ENCODE measurements around the gene ZFTA. TPM values are rescaled to one million over a fixed set of nuclear protein-coding genes. Genes with fewer than 3 reads are reported as not detected.

The ZFTA gene
- total RNA-seq = 32.3 and 34.5 TPM in 2 replicates

GRCh38 chr11:63768237-63769041 is at the start of gene ZFTA:
Gene ZFTA, minus strand, starts transcription at chr11:63768775. Its CDS starts 153 bp downstream, at chr11:63768622.

GRCh38 chr11:63813035-63813562 is 44.5 kb upstream of the ZFTA start, which contains the start of gene SPINDOC:
Gene SPINDOC, plus strand, starts transcription at chr11:63813456. Its CDS starts 231 bp downstream, at chr11:63813687.

Other genes with a start within 250 kb of the ZFTA start
- gene PLAAT4, start 232.0 kb downstream of the ZFTA start, total RNA-seq = 60.6 and 68.1 TPM in 2 replicates
- gene PLAAT2, start 205.4 kb downstream of the ZFTA start, total RNA-seq = not detected in 2 replicates
- 48.2 and 53.7 TPM in 2 replicates for gene PLAAT3, start 154.3 kb downstream of the ZFTA start, total RNA-seq
- 62.7 and 71.4 TPM in 2 replicates for gene ATL3, start 97.4 kb downstream of the ZFTA start, total RNA-seq
- gene RTN3, start 87.3 kb downstream of the ZFTA start, total RNA-seq = 69.8 and 73.1 TPM in 2 replicates
- 7.7 and 9.0 TPM in 2 replicates for gene SPINDOC, start 44.7 kb upstream of the ZFTA start, total RNA-seq
- 12.3 and 13.9 TPM in 2 replicates for gene MARK2, start 70.3 kb upstream of the ZFTA start, total RNA-seq
- gene RCOR2, start 148.4 kb upstream of the ZFTA start, total RNA-seq = 0.93 and 1.9 TPM in 2 replicates
- 3.1 and 7.0 TPM in 2 replicates for gene NAA40, start 170.2 kb upstream of the ZFTA start, total RNA-seq
- 163 and 221 TPM in 2 replicates for gene COX8A, start 205.8 kb upstream of the ZFTA start, total RNA-seq
- gene OTUB1, start 217.7 kb upstream of the ZFTA start, total RNA-seq = 54.5 and 64.1 TPM in 2 replicates